ENCODE data around the gene TGFBI.

- TF ChIP-seq CTCF (conservative IDR thresholded peaks at IDR 0.05 in 1 of 2, IDR thresholded peaks at IDR 0.05 in 1 of 2; ENCODE audit: low read depth in 1 of 2, low read length in 2 of 2) (peak; percentile 88 to 89), EZH2 (IDR thresholded peaks at IDR 0.05; ENCODE audit: low read length, missing control alignments) (no peak)
These were observed 53.8 kb downstream of the TGFBI start for GRCh38 chr5:136082390-136083193.

Measured in fibroblast of lung (primary cell).